Testis (tissue), 2 donors: Measurements from ENCODE around the gene TMA7B.

Experiments used
- POLR2A ChIP-seq: fragments of 450-650 bp; IDR thresholded peaks from one replicate; pipeline ENCODE4 v1.6.1; 2017; ENCODE audit warnings: antibody characterized with exemption, mild to moderate bottlenecking, moderate library complexity
- TF ChIP-seq, protein P1 (sequence below), 3 experiments: fragments of 450-650 bp in 2 of 3; fragments of 200-600 bp in 1 of 3; sonication (generic) in 1 of 3; IDR thresholded peaks; one replicate each; pipeline ENCODE4 v1.5.1; 2016 to 2019; ENCODE audit warnings: antibody characterized with exemption in 3 of 3, mild to moderate bottlenecking in 2 of 3, moderate library complexity in 1 of 3

GRCh38 chr22:39967103-39967829 is 7.1 kb downstream of the TMA7B start:
- TF ChIP-seq POLR2A, result no peak
- TF ChIP-seq, protein P1, sequence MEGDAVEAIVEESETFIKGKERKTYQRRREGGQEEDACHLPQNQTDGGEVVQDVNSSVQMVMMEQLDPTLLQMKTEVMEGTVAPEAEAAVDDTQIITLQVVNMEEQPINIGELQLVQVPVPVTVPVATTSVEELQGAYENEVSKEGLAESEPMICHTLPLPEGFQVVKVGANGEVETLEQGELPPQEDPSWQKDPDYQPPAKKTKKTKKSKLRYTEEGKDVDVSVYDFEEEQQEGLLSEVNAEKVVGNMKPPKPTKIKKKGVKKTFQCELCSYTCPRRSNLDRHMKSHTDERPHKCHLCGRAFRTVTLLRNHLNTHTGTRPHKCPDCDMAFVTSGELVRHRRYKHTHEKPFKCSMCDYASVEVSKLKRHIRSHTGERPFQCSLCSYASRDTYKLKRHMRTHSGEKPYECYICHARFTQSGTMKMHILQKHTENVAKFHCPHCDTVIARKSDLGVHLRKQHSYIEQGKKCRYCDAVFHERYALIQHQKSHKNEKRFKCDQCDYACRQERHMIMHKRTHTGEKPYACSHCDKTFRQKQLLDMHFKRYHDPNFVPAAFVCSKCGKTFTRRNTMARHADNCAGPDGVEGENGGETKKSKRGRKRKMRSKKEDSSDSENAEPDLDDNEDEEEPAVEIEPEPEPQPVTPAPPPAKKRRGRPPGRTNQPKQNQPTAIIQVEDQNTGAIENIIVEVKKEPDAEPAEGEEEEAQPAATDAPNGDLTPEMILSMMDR (IDR thresholded peaks at IDR 0.05), result no peak
